Stomach (tissue), 9 donors: ENCODE data around the gene SPC24. TPM values are rescaled to one million over a fixed set of nuclear protein-coding genes. Genes with fewer than 3 reads are reported as not detected.
A peak's percentile ranks its signal among the peaks of the same experiment; 100 is the strongest.

ENCODE experiments used
- DNase-seq, 2 donors: peaks; one replicate each; pipeline versions ENCODE4 v3.0.0 to v3.0.0-alpha.2; 2013 to 2019
- H3K27ac ChIP-seq, 5 donors: fragments of 200-600 bp in 4 of 5; sonication (generic) in 4 of 5; one replicate each; pipeline ENCODE4 v1.5.1; 2013 to 2019; ENCODE audit warnings: mild to moderate bottlenecking in 1 of 5, moderate library complexity in 1 of 5
- H3K27me3 ChIP-seq, 3 donors: fragments of 200-600 bp; sonication (generic); one replicate each; pipeline ENCODE4 v1.5.1; 2017 to 2019; ENCODE audit warnings: mixed run types in 1 of 3
- H3K36me3 ChIP-seq, 4 donors: fragments of 200-600 bp; sonication (generic); 1 replicate in 3 of 4; 2 replicates in 1 of 4; pipeline ENCODE4 v1.5.1; 2016 to 2019
- H3K4me1 ChIP-seq, 4 donors: fragments of 200-600 bp; sonication (generic); one replicate each; pipeline ENCODE4 v1.5.1; 2016 to 2019
- H3K4me3 ChIP-seq, 4 donors: fragments of 200-600 bp; sonication (generic) in 3 of 4; one replicate each; pipeline ENCODE4 v1.5.1; 2016 to 2019; ENCODE audit warnings: mild to moderate bottlenecking in 1 of 4
- H3K9me3 ChIP-seq, 4 donors: fragments of 200-600 bp; sonication (generic); one replicate each; pipeline ENCODE4 v1.5.1; 2016 to 2019
- EP300 ChIP-seq: sonication (generic); formaldehyde crosslinking; IDR thresholded peaks from one replicate; pipeline ENCODE4 v1.6.1; 2017; ENCODE audit warnings: antibody characterized with exemption
- POLR2A ChIP-seq, 4 donors: fragments of 450-650 bp; IDR thresholded peaks; one replicate each; pipeline ENCODE4 v1.6.1; 2016; ENCODE audit warnings: antibody characterized with exemption in 4 of 4, control low read depth in 2 of 4, mild to moderate bottlenecking in 1 of 4, moderate library complexity in 1 of 4
- POLR2AphosphoS5 ChIP-seq, 3 donors: sonication (generic); formaldehyde crosslinking; IDR thresholded peaks; one replicate each; pipeline ENCODE4 v1.6.1; 2016; ENCODE audit warnings: antibody characterized with exemption in 3 of 3
- WGBS, 5 donors: extraction: QIAGEN DNeasy Blood & Tissue Kit in 3 of 5; methylation state at CpG; one replicate each; pipeline versions ENCODE4 v1.1.5 to v1.1.7; 2013 to 2018; 5-methylcytosine and 5-hydroxymethylcytosine counted together
- intact Hi-C: fragments of 100-400 bp; cut with DNase I; formaldehyde crosslinking; loops from one replicate; pipeline ENCODE4 v1.15.1; 2023; ENCODE audit warnings: low total_unique reads
- polyA plus RNA-seq, 3 donors: library from polyadenylated mRNA; stranded (reverse); fragments of 200-250 nt; gene quantifications; one replicate each; pipeline ENCODE4 v1.2.3, GENCODE V29; 2013
- total RNA-seq, 5 donors: library from RNA; depleted of rRNA; stranded (reverse); fragments of >200 nt; gene quantifications; one replicate each; pipeline versions ENCODE4 v1.1.0 to v1.2.3, GENCODE V29; 2014 to 2016
- TF ChIP-seq, protein P1 (sequence below), 7 experiments: fragments of 450-650 bp in 4 of 7; fragments of 200-600 bp in 3 of 7; sonication (generic) in 3 of 7; IDR thresholded peaks; one replicate each; pipeline ENCODE4 v1.5.1; 2016 to 2019; ENCODE audit warnings: antibody characterized with exemption in 7 of 7, control low read depth in 2 of 7, mild to moderate bottlenecking in 1 of 7
- donor health status: healthy with polysubstance abuse.
- donor health status: Bipolar disorder and iron deficiency.
- donor health status: healthy.

Gene SPC24
- total and polyA plus RNA-seq, 8 donors: 3.7 to 20.4 (median 9.2) TPM; not detected in 2

DNA sequence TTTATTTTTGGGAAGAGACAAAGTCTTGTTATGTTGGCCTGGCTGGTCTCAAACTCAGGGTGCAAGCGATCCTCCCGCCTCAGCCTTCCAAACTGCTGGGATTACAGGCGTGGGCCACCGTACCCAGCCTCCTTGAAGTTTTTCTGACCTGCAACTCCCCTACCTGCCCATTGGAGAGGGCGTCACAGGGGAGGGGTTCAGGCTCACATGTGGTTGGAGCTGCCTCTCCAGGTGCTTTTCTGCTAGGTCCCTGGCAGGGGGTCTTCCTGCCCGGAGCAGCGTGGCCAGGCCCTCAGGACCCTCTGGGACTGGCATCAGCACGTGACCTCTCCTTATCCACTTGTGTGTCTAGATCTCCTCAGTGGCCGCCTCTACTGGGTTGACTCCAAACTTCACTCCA is 39.1 kb downstream of the SPC24 start:
- Histone ChIP-seq H3K36me3 (peaks cover 82 to 100% (median 99%) of the 10 kb centered on the region in 4 donors), H3K4me1 (no peaks in the 10 kb centered on the region), H3K9me3 (no peaks in the 10 kb centered on the region), H3K27me3 (no peaks in the 10 kb centered on the region), H3K27ac (no peak overlapping the region), H3K4me3 (no peak overlapping the region)
- intact Hi-C loops: no loop called here
- DNase-seq: no peak
- 88 to 96% (median 93%) methylated on average over 9 of the region's 9 CpGs for WGBS, 5 donors
- TF ChIP-seq POLR2AphosphoS5 (IDR thresholded peaks at IDR 0.05) (no peak), EP300 (no peak), POLR2A (IDR thresholded peaks at IDR 0.05) (no peak)
- TF ChIP-seq, protein P1, sequence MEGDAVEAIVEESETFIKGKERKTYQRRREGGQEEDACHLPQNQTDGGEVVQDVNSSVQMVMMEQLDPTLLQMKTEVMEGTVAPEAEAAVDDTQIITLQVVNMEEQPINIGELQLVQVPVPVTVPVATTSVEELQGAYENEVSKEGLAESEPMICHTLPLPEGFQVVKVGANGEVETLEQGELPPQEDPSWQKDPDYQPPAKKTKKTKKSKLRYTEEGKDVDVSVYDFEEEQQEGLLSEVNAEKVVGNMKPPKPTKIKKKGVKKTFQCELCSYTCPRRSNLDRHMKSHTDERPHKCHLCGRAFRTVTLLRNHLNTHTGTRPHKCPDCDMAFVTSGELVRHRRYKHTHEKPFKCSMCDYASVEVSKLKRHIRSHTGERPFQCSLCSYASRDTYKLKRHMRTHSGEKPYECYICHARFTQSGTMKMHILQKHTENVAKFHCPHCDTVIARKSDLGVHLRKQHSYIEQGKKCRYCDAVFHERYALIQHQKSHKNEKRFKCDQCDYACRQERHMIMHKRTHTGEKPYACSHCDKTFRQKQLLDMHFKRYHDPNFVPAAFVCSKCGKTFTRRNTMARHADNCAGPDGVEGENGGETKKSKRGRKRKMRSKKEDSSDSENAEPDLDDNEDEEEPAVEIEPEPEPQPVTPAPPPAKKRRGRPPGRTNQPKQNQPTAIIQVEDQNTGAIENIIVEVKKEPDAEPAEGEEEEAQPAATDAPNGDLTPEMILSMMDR (IDR thresholded peaks at IDR 0.05): no peak

- Histone ChIP-seq H3K9me3 (no peaks in the 10 kb centered on the region), H3K36me3 (peaks cover 87 to 100% (median 99%) of the 10 kb centered on the region in 4 donors), H3K4me1 (no peaks in the 10 kb centered on the region), H3K27me3 (no peaks in the 10 kb centered on the region), H3K4me3 (no peak overlapping the region), H3K27ac (peak overlapping the region in 1 of 5 donors; percentile 5)
- no peak for DNase-seq
- WGBS, 5 donors: 57 to 85% (median 80%) methylated on average over 11 of the region's 11 CpGs
- intact Hi-C loops: no loop called here
- TF ChIP-seq EP300: no peak
- TF ChIP-seq, protein P1 (IDR thresholded peaks at IDR 0.05): no peak
- TF ChIP-seq POLR2A (IDR thresholded peaks at IDR 0.05): no peak
- TF ChIP-seq POLR2AphosphoS5 (IDR thresholded peaks at IDR 0.05): no peak
These were observed 39.6 kb downstream of the SPC24 start for GRCh38 chr19:11115895-11116446.

DNA sequence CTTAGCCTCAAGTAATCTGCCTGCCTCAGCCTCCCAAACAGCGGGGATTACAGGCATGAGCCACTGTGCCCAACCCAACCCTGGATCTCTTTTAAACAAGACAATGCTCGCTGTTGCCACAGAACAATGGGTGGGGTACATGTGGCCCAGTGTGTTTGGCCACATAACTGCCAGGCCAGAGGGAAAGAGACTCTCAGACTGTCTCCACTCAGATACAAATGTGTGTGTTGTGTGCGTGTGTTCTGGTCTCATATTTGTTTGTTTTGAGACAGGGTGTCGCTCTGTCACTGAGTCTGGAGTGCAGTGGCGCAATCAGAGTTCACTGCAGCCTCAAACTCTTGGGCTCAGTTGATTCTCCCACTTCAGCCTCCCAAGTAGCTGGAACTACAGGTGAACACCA is 40.5 kb downstream of the SPC24 start:
- intact Hi-C loops: no loop called here
- Histone ChIP-seq H3K9me3 (no peaks in the 10 kb centered on the region), H3K27ac (peak overlapping the region in 2 of 5 donors; percentile 5 to 9), H3K36me3 (peaks cover 88 to 100% (median 99%) of the 10 kb centered on the region in 4 donors), H3K4me3 (no peak overlapping the region), H3K27me3 (no peaks in the 10 kb centered on the region), H3K4me1 (no peaks in the 10 kb centered on the region)
- 79 to 95% (median 87%) methylated on average over 5 of the region's 5 CpGs for WGBS, 5 donors
- TF ChIP-seq, protein P1 (IDR thresholded peaks at IDR 0.05): no peak
- TF ChIP-seq POLR2AphosphoS5 (IDR thresholded peaks at IDR 0.05) (no peak), EP300 (no peak), POLR2A (IDR thresholded peaks at IDR 0.05) (no peak)
- DNase-seq: no peak

- H3K27me3 ChIP-seq: no peaks in the 10 kb centered on the region
- 91 to 97% (median 94%) methylated on average over 27 of the region's 27 CpGs for WGBS, 5 donors
- no peak for DNase-seq
- intact Hi-C loops: no loop called here
- no peaks in the 10 kb centered on the region for H3K9me3 ChIP-seq
- H3K36me3 ChIP-seq: peaks cover 91 to 100% (median 100%) of the 10 kb centered on the region in 4 donors
- no peak overlapping the region for H3K27ac ChIP-seq
- H3K4me1 ChIP-seq: no peaks in the 10 kb centered on the region
- H3K4me3 ChIP-seq: no peak overlapping the region
- no peak for TF ChIP-seq POLR2AphosphoS5 (IDR thresholded peaks at IDR 0.05)
- no peak for TF ChIP-seq POLR2A (IDR thresholded peaks at IDR 0.05)
- TF ChIP-seq, protein P1 (IDR thresholded peaks at IDR 0.05): no peak
- no peak for TF ChIP-seq EP300
These were observed 42.4 kb downstream of the SPC24 start for GRCh38 chr19:11113140-11113708.
